Suprapubic skin (tissue), 4 donors: Measurements from ENCODE around the gene EMP3. TPM values are rescaled to one million over a fixed set of nuclear protein-coding genes. Genes with fewer than 3 reads are reported as not detected.

Experiments used
- DNase-seq, 2 donors: peaks; one replicate each; pipeline ENCODE4 v3.0.0-alpha.2; 2019; ENCODE audit warnings: low spot score in 2 of 2
- H3K27ac ChIP-seq: fragments of 200-600 bp; sonication (generic); one replicate; pipeline ENCODE4 v1.5.1; 2019
- H3K27me3 ChIP-seq: fragments of 200-600 bp; sonication (generic); one replicate; pipeline ENCODE4 v1.5.1; 2019
- H3K36me3 ChIP-seq: fragments of 200-600 bp; sonication (generic); one replicate; pipeline ENCODE4 v1.5.1; 2019
- H3K4me1 ChIP-seq: fragments of 200-600 bp; sonication (generic); one replicate; pipeline ENCODE4 v1.5.1; 2019
- H3K4me3 ChIP-seq: fragments of 200-600 bp; sonication (generic); one replicate; pipeline ENCODE4 v1.5.1; 2019; ENCODE audit warnings: mild to moderate bottlenecking
- H3K9me3 ChIP-seq: fragments of 200-600 bp; sonication (generic); one replicate; pipeline ENCODE4 v1.5.1; 2019
- CTCF ChIP-seq, 2 donors: fragments of 200-600 bp in 1 of 2; fragments of 450-650 bp in 1 of 2; sonication (generic) in 1 of 2; IDR thresholded peaks; one replicate each; pipeline ENCODE4 v1.5.1; 2016 to 2019; ENCODE audit warnings: antibody characterized with exemption in 2 of 2, mild to moderate bottlenecking in 1 of 2, moderate library complexity in 1 of 2
- EP300 ChIP-seq: sonication (generic); formaldehyde crosslinking; IDR thresholded peaks from one replicate; pipeline ENCODE4 v1.6.1; 2017; ENCODE audit warnings: antibody characterized with exemption
- POLR2A ChIP-seq, 2 donors: fragments of 450-650 bp; IDR thresholded peaks; one replicate each; pipeline ENCODE4 v1.6.1; 2017; ENCODE audit warnings: antibody characterized with exemption in 2 of 2, mild to moderate bottlenecking in 2 of 2, moderate library complexity in 2 of 2
- POLR2AphosphoS5 ChIP-seq, 3 donors: sonication (generic); formaldehyde crosslinking; IDR thresholded peaks; one replicate each; pipeline ENCODE4 v1.6.1; 2017; ENCODE audit warnings: antibody characterized with exemption in 3 of 3
- WGBS: methylation state at CpG from one replicate; pipeline ENCODE4 v1.1.5; 2018; 5-methylcytosine and 5-hydroxymethylcytosine counted together
- total RNA-seq, 4 donors: library from RNA; depleted of rRNA; stranded (reverse); fragments of >200 nt; gene quantifications; one replicate each; pipeline ENCODE4 v1.1.0, GENCODE V29; 2016

EMP3 gene
- total RNA-seq, 4 donors from 2014 or later, result 9.3 to 22.5 (median 13.2) TPM

GRCh38 chr19:48338253-48338755, 13.0 kb downstream of the EMP3 start:
- Histone ChIP-seq H3K27ac (no peak overlapping the region), H3K9me3 (no peaks in the 10 kb centered on the region), H3K36me3 (no peaks in the 10 kb centered on the region), H3K27me3 (no peaks in the 10 kb centered on the region), H3K4me3 (no peak overlapping the region), H3K4me1 (peaks cover 15% of the 10 kb centered on the region)
- 93% methylated on average over 10 of the region's 14 CpGs for WGBS
- no peak for DNase-seq
- TF ChIP-seq POLR2A (IDR thresholded peaks at IDR 0.05) (no peak), EP300 (no peak), POLR2AphosphoS5 (IDR thresholded peaks at IDR 0.05) (no peak), CTCF (IDR thresholded peaks at IDR 0.05) (no peak)

- Histone ChIP-seq H3K27me3 (no peaks in the 10 kb centered on the region), H3K4me3 (no peak overlapping the region), H3K27ac (no peak overlapping the region), H3K4me1 (peaks cover 8% of the 10 kb centered on the region), H3K9me3 (no peaks in the 10 kb centered on the region), H3K36me3 (no peaks in the 10 kb centered on the region)
- WGBS, result 94% methylated on average over 13 of the region's 14 CpGs
- no peak for DNase-seq
- no peak for TF ChIP-seq POLR2AphosphoS5 (IDR thresholded peaks at IDR 0.05)
Observed at GRCh38 chr19:48338802-48339503, 13.6 kb downstream of the EMP3 start.

- Histone ChIP-seq H3K27me3 (no peaks in the 10 kb centered on the region), H3K4me1 (peaks cover 4% of the 10 kb centered on the region), H3K36me3 (no peaks in the 10 kb centered on the region), H3K27ac (no peak overlapping the region), H3K4me3 (no peak overlapping the region), H3K9me3 (no peaks in the 10 kb centered on the region)
- DNase-seq, result no peak
- TF ChIP-seq CTCF (IDR thresholded peaks at IDR 0.05) (no peak), EP300 (no peak), POLR2A (IDR thresholded peaks at IDR 0.05) (no peak), POLR2AphosphoS5 (IDR thresholded peaks at IDR 0.05) (no peak)
- WGBS, result 73% methylated on average over 11 of the region's 11 CpGs
Observed at GRCh38 chr19:48340995-48341394, 15.6 kb downstream of the EMP3 start.

GRCh38 chr19:48341515-48342413, 16.4 kb downstream of the EMP3 start:
- Histone ChIP-seq H3K27me3 (no peaks in the 10 kb centered on the region), H3K9me3 (no peaks in the 10 kb centered on the region), H3K4me1 (peaks cover 4% of the 10 kb centered on the region), H3K36me3 (no peaks in the 10 kb centered on the region), H3K27ac (no peak overlapping the region), H3K4me3 (no peak overlapping the region)
- TF ChIP-seq CTCF (IDR thresholded peaks at IDR 0.05) (no peak), POLR2AphosphoS5 (IDR thresholded peaks at IDR 0.05) (no peak), EP300 (no peak), POLR2A (IDR thresholded peaks at IDR 0.05) (no peak)
- DNase-seq, result no peak
- WGBS, result 93% methylated on average over 10 of the region's 10 CpGs

GRCh38 chr19:48342414-48342738, 17.0 kb downstream of the EMP3 start:
- H3K27ac ChIP-seq, result no peak overlapping the region
- DNase-seq, result no peak
- TF ChIP-seq POLR2A (IDR thresholded peaks at IDR 0.05), result no peak
- TF ChIP-seq POLR2AphosphoS5 (IDR thresholded peaks at IDR 0.05), result no peak
- no peak for TF ChIP-seq EP300
- TF ChIP-seq CTCF (IDR thresholded peaks at IDR 0.05), result no peak
- H3K4me3 ChIP-seq, result no peak overlapping the region
- WGBS, result 92% methylated on average over 6 of the region's 20 CpGs
- H3K27me3 ChIP-seq, result no peaks in the 10 kb centered on the region
- H3K9me3 ChIP-seq, result no peaks in the 10 kb centered on the region
- H3K36me3 ChIP-seq, result no peaks in the 10 kb centered on the region
- H3K4me1 ChIP-seq, result peaks cover 4% of the 10 kb centered on the region
